Upper lobe of left lung (tissue), 4 donors: ENCODE results near the gene MTFMT.

Source experiments
- CTCF ChIP-seq, 6 experiments: fragments of 450-650 bp in 4 of 6; fragments of 200-600 bp in 2 of 6; sonication (generic) in 2 of 6; IDR thresholded peaks; one replicate each; pipeline ENCODE4 v1.5.1; 2016 to 2019; ENCODE audit warnings: antibody characterized with exemption in 6 of 6
- EP300 ChIP-seq, 4 donors: sonication (generic); formaldehyde crosslinking; IDR thresholded peaks; one replicate each; pipeline ENCODE4 v1.5.1; 2017; ENCODE audit warnings: antibody characterized with exemption in 4 of 4, control low read depth in 2 of 4
- POLR2A ChIP-seq, 4 donors: fragments of 450-650 bp; IDR thresholded peaks; one replicate each; pipeline ENCODE4 v1.5.1; 2016 to 2017; ENCODE audit warnings: antibody characterized with exemption in 4 of 4, mild to moderate bottlenecking in 2 of 4
- POLR2AphosphoS5 ChIP-seq, 2 donors: sonication (generic); formaldehyde crosslinking; IDR thresholded peaks; one replicate each; pipeline ENCODE4 v1.5.1; 2017; ENCODE audit warnings: antibody characterized with exemption in 2 of 2

GRCh38 chr15:64954395-64954794, 75.0 kb downstream of the MTFMT start:
- TF ChIP-seq CTCF (IDR thresholded peaks at IDR 0.05) (no peak), EP300 (IDR thresholded peaks at IDR 0.05) (no peak), POLR2A (IDR thresholded peaks at IDR 0.05) (no peak), POLR2AphosphoS5 (IDR thresholded peaks at IDR 0.05) (no peak)
